ENCODE data around the gene PCDHB16. TPM values are rescaled to one million over a fixed set of nuclear protein-coding genes. Genes with fewer than 3 reads are reported as not detected.
"Not testable (repeated sequence)": the region's sequence is repeated elsewhere in the genome, so short reads cannot be mapped to it uniquely, and the experiment has no call there.

Gene PCDHB16
- total and polyA plus RNA-seq, 7 donors, result 0.29 to 6.3 (median 4.6) TPM; not detected in 2

- no peaks in the 10 kb centered on the region for H3K4me1 ChIP-seq
- no peak within 1 kb of the TSS for H3K27ac ChIP-seq
- TF ChIP-seq EP300 (IDR thresholded peaks at IDR 0.05), result no peak
- TF ChIP-seq POLR2A (IDR thresholded peaks at IDR 0.05), result no peak
- TF ChIP-seq POLR2AphosphoS5 (IDR thresholded peaks at IDR 0.05), result no peak
- TF ChIP-seq CTCF (IDR thresholded peaks at IDR 0.05), result peak in 1 of 4 experiments; percentile 23
- H3K9me3 ChIP-seq, result peaks cover 8 to 36% (median 17%) of the 10 kb centered on the region in 4 donors
- WGBS, 2 donors, result 33 to 46% methylated on average over 20 of the region's 20 CpGs
- H3K4me3 ChIP-seq, result peak within 1 kb of the TSS in 3 of 4 donors; percentile 2 to 23 (median 12)
- H3K27me3 ChIP-seq, result peaks cover 0 to 34% (median 4%) of the 10 kb centered on the region in 3 donors
- no peaks in the 10 kb centered on the region for H3K36me3 ChIP-seq
- intact Hi-C loops (cut with DNase I), result no loop called here
- DNase-seq, result no peak
These were observed 9.6 kb upstream of the PCDHB16 start, which contains the start of gene PCDHB7 for GRCh38 chr5:141172381-141173204. Gene PCDHB7 (plus strand): TSS chr5:141172644. CDS start chr5:141172836, 192 bp downstream.

- H3K4me3 ChIP-seq; H3K4me1 ChIP-seq; H3K36me3 ChIP-seq; H3K27ac ChIP-seq; intact Hi-C loops (cut with DNase I); DNase-seq: not testable (repeated sequence)
- 50 to 76% methylated on average over 79 of the region's 79 CpGs for WGBS, 2 donors
- Histone ChIP-seq H3K9me3 (peaks cover 14 to 50% (median 20%) of the 10 kb centered on the region in 4 donors), H3K27me3 (peaks cover 0 to 49% (median 4%) of the 10 kb centered on the region in 3 donors)
These were observed 7.7 kb upstream of the PCDHB16 start for GRCh38 chr5:141174291-141175104.

- H3K9me3 ChIP-seq, result peaks cover 14 to 50% (median 20%) of the 10 kb centered on the region in 4 donors
- 65 to 79% methylated on average over 1 of the region's 1 CpG for WGBS, 2 donors
- intact Hi-C loops (cut with DNase I), result no loop called here
These were observed 6.3 kb upstream of the PCDHB16 start for GRCh38 chr5:141175933-141176332.

GRCh38 chr5:141177577-141178191 is 4.5 kb upstream of the PCDHB16 start, which contains the start of gene PCDHB8:
Gene PCDHB8 (plus strand): TSS chr5:141177790. CDS start chr5:141178035, 245 bp downstream.
- H3K36me3 ChIP-seq; H3K4me3 ChIP-seq; H3K4me1 ChIP-seq; DNase-seq; H3K27ac ChIP-seq; intact Hi-C loops (cut with DNase I): not testable (repeated sequence)
- WGBS, 2 donors, result 26 to 51% methylated on average over 15 to 16 of the region's 18 CpGs
- Histone ChIP-seq H3K27me3 (peaks cover 4 to 57% (median 4%) of the 10 kb centered on the region in 3 donors), H3K9me3 (peaks cover 12 to 58% (median 20%) of the 10 kb centered on the region in 4 donors)

More at GRCh38 chr5:141175933-141176332, 6.3 kb upstream of the PCDHB16 start:
- no peaks in the 10 kb centered on the region for H3K36me3 ChIP-seq
- H3K27ac ChIP-seq, result no peak overlapping the region
- no peak overlapping the region for H3K4me3 ChIP-seq
- no peaks in the 10 kb centered on the region for H3K4me1 ChIP-seq
- H3K27me3 ChIP-seq, result peaks cover 4 to 57% (median 4%) of the 10 kb centered on the region in 3 donors
- TF ChIP-seq CTCF (IDR thresholded peaks at IDR 0.05), result no peak
- TF ChIP-seq POLR2A (IDR thresholded peaks at IDR 0.05), result peak in 1 of 2 donors; percentile 9
- DNase-seq, result no peak

- Histone ChIP-seq H3K27me3 (peaks cover 4 to 68% (median 4%) of the 10 kb centered on the region in 3 donors), H3K9me3 (peaks cover 3 to 53% (median 23%) of the 10 kb centered on the region in 4 donors)
- H3K4me1 ChIP-seq; H3K27ac ChIP-seq; intact Hi-C loops (cut with DNase I); H3K4me3 ChIP-seq; H3K36me3 ChIP-seq; DNase-seq: not testable (repeated sequence)
- 47 to 78% methylated on average over 35 of the region's 39 CpGs for WGBS, 2 donors
These were observed 2.8 kb upstream of the PCDHB16 start for GRCh38 chr5:141179371-141179770.

GRCh38 chr5:141179876-141180275 is 2.3 kb upstream of the PCDHB16 start:
- H3K36me3 ChIP-seq; H3K27ac ChIP-seq; DNase-seq; intact Hi-C loops (cut with DNase I); H3K4me1 ChIP-seq; H3K4me3 ChIP-seq: not testable (repeated sequence)
- Histone ChIP-seq H3K27me3 (peaks cover 4 to 68% (median 4%) of the 10 kb centered on the region in 3 donors), H3K9me3 (peaks cover 3 to 55% (median 21%) of the 10 kb centered on the region in 4 donors)
- WGBS, 2 donors, result 43 to 68% methylated on average over 27 to 32 of the region's 32 CpGs

Measured in sigmoid colon (tissue), 7 donors.